GM19467 (cell line): Measurements from ENCODE around the gene SAP25.
"Not testable (repeated sequence)": the region's sequence is repeated elsewhere in the genome, so short reads cannot be mapped to it uniquely, and the experiment has no call there.

Experiments used
- ATAC-seq: cut with Tn5 transposase; IDR thresholded peaks from one replicate; pipeline ENCODE4 v1.9.1; 2021; ENCODE audit warnings: mild to moderate bottlenecking, moderate library complexity; ENCODE audit not compliant: unreplicated experiment

SAP25 gene

GRCh38 chr7:100562195-100563099 is 11.3 kb downstream of the SAP25 start:
- no peak for ATAC-seq

- no peak for ATAC-seq
Measured at GRCh38 chr7:100561491-100562194, 12.1 kb downstream of the SAP25 start.

- ATAC-seq = no peak
Measured at GRCh38 chr7:100559127-100559526, 14.6 kb downstream of the SAP25 start.

- no peak for ATAC-seq
Measured at GRCh38 chr7:100556541-100556940, 17.2 kb downstream of the SAP25 start.

- ATAC-seq = no peak
Measured at GRCh38 chr7:100555701-100556100, 18.0 kb downstream of the SAP25 start.

- no peak for ATAC-seq
Measured at GRCh38 chr7:100553032-100553431, 20.7 kb downstream of the SAP25 start.

GRCh38 chr7:100552532-100552931 is 21.2 kb downstream of the SAP25 start:
- ATAC-seq = no peak

- ATAC-seq = not testable (repeated sequence)
Measured at GRCh38 chr7:100548446-100548845, 25.3 kb downstream of the SAP25 start.

- no peak for ATAC-seq
Measured at GRCh38 chr7:100547872-100548271, 25.8 kb downstream of the SAP25 start.

GRCh38 chr7:100546926-100547800 is 26.5 kb downstream of the SAP25 start:
- ATAC-seq = no peak

GRCh38 chr7:100546129-100546925 is 27.4 kb downstream of the SAP25 start:
- ATAC-seq = peak; percentile 41

GRCh38 chr7:100545360-100546128 is 28.2 kb downstream of the SAP25 start:
- no peak for ATAC-seq

- no peak for ATAC-seq
Measured at GRCh38 chr7:100544967-100545359, 28.7 kb downstream of the SAP25 start.

- no peak for ATAC-seq
Measured at GRCh38 chr7:100544386-100544785, 29.3 kb downstream of the SAP25 start.

- no peak for ATAC-seq
Measured at GRCh38 chr7:100543586-100543985, 30.1 kb downstream of the SAP25 start.

GRCh38 chr7:100541309-100541708 is 32.4 kb downstream of the SAP25 start:
- not testable (repeated sequence) for ATAC-seq

- no peak for ATAC-seq
Measured at GRCh38 chr7:100540073-100540723, 33.5 kb downstream of the SAP25 start.

GRCh38 chr7:100539436-100540006 is 34.2 kb downstream of the SAP25 start:
- no peak for ATAC-seq
